ENCODE data around the gene ERBB3.

- TF ChIP-seq E2F1 (CRISPR knock-in tag; IDR thresholded peaks at IDR 0.05): no peak
- TF ChIP-seq JAZF1 (CRISPR knock-in tag; IDR thresholded peaks at IDR 0.05): no peak
- no peak for TF ChIP-seq CTCF (IDR thresholded peaks at IDR 0.05)
- TF ChIP-seq NR1H2 (CRISPR knock-in tag; IDR thresholded peaks at IDR 0.05): no peak
- TF ChIP-seq ZNF425 (CRISPR knock-in tag; conservative IDR thresholded peaks at IDR 0.05): no peak
- no peak for TF ChIP-seq SP1 (CRISPR knock-in tag; conservative IDR thresholded peaks at IDR 0.05)
- no peak for TF ChIP-seq ESRRA (CRISPR knock-in tag; IDR thresholded peaks at IDR 0.05; ENCODE audit: borderline replicate concordance)
- TF ChIP-seq SMAD3 (CRISPR knock-in tag; IDR thresholded peaks at IDR 0.05; ENCODE audit: borderline replicate concordance): no peak
- TF ChIP-seq TEAD4 (CRISPR knock-in tag; IDR thresholded peaks at IDR 0.05): no peak
- no peak for TF ChIP-seq IRF2 (CRISPR knock-in tag; IDR thresholded peaks at IDR 0.05; ENCODE audit: borderline replicate concordance, low read depth)
Observed at GRCh38 chr12:56042843-56043242, 37.1 kb upstream of the ERBB3 start.
